GM18502 (cell line): ENCODE measurements around the gene PRKG1.

Source experiments
- ATAC-seq: cut with Tn5 transposase; IDR thresholded peaks from one replicate; pipeline ENCODE4 v1.9.1; 2021; ENCODE audit warnings: mild to moderate bottlenecking; ENCODE audit not compliant: unreplicated experiment, poor library complexity

Gene PRKG1

DNA sequence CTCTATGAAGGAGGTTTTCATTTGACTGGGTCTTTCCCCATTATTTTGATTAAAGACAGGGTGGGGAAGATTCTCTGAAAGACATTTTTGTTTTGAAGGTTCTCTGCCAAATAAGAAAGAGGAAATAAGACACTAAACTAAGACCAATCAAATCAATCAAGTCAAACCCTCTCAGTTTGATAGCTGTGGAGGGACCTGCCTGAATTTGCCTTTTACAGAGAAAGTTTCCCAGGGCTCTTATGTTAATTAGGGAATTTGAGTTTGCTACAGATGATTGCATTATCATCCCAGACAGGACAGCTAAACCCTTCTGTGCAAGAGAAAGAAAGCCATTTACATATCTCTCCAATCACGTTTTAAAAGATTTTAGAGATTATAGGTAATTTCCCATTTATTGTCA lies 545.1 kb downstream of the PRKG1 start:
- ATAC-seq, result no peak

GRCh38 chr10:51620131-51620530 lies 545.8 kb downstream of the PRKG1 start:
- ATAC-seq, result peak; percentile 49

GRCh38 chr10:51624013-51624412 lies 549.7 kb downstream of the PRKG1 start:
- ATAC-seq, result no peak

- ATAC-seq, result no peak
These were observed 555.8 kb downstream of the PRKG1 start for GRCh38 chr10:51629934-51630639.

DNA sequence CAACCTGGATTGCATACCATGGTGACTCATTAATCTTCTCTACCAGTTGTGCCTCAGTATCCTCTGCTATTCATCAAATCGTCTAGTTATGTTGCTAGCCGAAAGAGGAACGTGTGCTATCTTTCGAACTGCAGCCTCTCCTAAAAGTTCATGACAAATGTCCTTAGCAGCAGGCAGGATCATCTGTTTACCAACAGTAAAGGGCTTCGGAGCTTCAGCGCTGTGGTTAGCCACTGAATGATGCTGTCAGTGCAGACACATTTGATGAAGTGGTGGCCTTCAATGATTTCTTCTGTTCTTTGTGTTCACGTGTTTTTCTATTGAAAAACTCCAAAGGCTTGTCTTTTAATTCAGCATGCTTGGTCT lies 556.3 kb downstream of the PRKG1 start:
- no peak for ATAC-seq

DNA sequence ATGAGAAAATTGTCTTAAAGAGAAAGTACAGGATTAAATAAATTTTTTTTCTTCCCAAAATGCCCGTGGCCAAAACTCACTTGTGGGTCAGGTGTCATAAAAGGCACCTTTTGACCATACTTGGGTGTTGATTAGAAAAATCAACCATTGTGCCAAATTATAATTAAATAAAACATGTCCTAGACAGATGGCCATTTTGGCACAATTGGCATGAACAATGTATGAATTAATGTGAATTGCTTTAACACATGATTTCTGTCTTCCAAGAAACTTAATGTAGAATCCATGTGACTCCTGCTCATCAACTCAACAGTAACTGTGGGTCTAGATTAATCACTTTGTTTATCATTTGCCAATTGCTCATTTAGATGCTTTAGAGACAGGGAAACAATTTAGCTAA lies 561.1 kb downstream of the PRKG1 start:
- ATAC-seq, result no peak

DNA sequence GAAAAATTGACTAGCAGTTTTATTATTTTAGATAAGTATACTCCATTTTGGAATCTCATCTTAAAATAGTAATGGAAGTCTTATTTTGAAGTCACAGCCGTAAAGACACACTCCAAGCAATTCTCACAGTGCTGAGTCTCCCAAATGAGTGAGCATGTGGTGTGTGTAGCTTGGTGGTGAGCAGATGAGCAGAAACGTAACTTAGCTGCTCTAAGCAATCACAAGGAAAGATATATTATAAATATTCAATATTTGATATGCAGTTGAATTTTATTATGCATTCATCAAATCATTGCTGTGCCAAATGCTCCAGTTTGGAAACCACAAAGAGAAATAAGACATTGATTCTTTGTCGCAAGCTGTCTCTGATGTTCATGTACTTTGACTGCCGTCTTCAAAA lies 563.9 kb downstream of the PRKG1 start:
- no peak for ATAC-seq

GRCh38 chr10:51638737-51639136 lies 564.5 kb downstream of the PRKG1 start:
- no peak for ATAC-seq

DNA sequence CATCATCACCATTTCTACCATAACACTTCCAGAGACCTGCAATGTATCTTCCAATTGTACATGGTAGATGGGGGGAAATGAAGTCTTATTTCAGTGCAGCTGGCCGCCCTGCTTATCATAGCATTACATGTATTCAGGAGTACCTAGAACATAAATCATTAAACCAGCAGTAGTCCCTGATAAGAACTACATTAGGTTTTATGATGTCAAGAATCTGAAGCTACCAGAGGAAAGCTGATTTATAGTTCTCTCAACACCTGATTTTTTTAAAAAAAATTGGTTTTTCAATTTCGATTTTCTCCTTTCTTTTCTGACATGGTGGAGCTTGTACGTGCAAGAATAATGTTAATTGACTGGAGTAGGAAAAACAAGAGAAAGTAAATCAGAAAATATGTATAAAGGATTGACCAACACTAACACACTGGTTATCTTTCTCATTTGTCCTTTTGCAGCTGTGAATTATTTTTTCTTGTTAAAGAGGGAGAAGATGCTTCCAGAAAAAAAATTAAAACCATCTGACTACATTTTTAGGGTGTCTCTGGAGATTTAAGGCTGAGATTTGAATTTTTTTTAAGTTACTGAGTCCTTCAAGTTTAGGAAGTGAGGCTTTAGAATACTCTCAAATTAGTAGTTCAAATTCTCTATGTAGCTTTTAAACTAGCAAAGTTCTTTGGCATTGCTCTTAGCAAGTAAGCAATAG lies 566.0 kb downstream of the PRKG1 start:
- ATAC-seq, result no peak

- no peak for ATAC-seq
These were observed 568.3 kb downstream of the PRKG1 start for GRCh38 chr10:51642581-51642980.

DNA sequence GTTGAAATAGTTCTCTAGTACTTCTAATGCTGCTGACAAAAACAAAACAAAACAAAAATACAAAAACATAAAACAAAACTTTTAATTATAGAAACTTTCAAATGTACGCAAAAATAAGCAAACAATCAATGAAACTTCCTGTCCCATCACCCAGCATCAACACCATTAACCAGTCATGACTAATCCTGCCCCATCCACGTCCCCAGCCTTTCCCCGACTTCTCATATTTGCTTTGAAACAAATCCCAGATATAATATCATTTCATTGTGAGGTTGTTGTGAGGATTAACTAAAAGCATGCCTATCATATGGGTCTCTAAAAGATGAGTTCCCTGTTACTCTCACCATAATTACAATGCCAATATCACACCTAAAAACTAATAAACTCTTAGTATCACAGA lies 569.4 kb downstream of the PRKG1 start:
- no peak for ATAC-seq

DNA sequence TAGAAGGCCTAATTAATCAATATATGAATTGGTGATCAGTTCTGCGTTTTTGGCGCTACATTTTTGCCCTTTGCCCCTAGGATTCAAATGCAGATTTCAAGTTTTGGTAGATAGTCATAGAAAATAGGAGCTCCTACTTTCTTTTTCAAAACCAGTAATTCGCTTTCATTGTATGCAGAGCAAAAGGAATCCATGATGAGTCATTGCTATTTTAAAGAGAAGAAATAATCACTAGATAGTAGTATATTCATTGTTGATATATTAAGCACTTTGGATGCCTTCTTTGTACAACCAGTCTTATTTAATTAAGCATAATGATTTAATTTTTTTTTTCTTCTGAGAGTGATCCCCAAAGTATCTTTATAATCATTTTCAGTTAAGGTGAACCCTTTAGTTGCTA lies 574.8 kb downstream of the PRKG1 start:
- ATAC-seq, result no peak

- ATAC-seq, result no peak
These were observed 576.8 kb downstream of the PRKG1 start for GRCh38 chr10:51651063-51651462.

- no peak for ATAC-seq
These were observed 578.7 kb downstream of the PRKG1 start for GRCh38 chr10:51653025-51653424.

DNA sequence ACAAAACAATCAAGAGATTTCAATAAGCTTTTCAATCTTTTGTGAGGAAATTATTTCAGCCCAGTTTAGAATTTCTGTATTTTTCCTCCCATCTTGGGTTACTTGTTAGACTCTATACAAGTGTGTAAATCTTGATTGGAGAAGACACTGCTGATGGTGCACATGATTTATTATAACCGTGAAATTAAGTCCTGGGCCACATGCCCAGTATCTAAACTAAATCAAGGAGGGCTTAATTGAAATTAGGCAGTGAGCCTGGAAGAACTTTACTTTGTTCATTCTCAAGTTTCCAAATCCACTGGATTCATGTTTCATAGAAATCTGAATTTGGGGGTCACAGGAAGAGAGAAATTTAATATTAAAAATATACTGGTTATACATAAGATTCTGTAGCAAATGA lies 580.6 kb downstream of the PRKG1 start:
- no peak for ATAC-seq

- ATAC-seq, result no peak
These were observed 582.2 kb downstream of the PRKG1 start for GRCh38 chr10:51656503-51656902.

DNA sequence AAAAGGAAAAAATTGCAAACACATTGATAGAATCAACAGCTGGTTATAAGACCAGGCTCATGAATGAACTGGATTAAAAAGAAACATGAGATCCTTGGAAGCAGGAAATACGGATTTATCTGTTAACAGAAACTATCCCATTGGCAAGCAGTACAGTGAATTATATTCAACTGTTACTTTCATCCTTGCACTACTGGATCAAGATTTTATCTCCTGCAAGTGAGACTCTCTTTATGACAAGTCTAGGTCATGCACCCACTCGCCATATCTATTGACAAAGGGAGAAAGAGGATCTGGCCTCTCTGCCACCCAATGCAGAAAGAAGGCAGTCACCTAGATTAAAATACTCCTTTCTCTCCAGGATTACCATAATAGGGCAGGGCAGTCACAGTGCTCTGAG lies 583.7 kb downstream of the PRKG1 start:
- ATAC-seq, result no peak

DNA sequence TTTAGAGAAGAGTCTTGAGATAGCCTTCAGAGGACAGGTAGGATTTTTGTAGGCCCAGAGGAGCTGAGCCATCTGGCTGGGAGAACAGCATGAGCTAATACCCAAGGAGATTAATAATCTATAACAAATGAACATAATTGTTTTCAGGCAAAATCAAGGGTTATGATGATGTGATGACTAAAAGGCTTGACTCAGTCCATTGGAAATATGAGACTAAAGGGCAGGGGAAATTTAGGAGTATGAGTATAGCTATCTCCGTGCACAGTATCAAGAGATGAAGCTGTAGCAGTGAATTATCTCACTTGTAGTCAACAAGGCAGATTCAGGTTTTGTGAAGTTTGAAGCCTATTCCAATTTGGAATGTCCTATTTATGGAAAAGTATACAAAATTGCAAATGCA lies 585.1 kb downstream of the PRKG1 start:
- no peak for ATAC-seq

- no peak for ATAC-seq
These were observed 588.8 kb downstream of the PRKG1 start for GRCh38 chr10:51663086-51663485.

- ATAC-seq, result no peak
These were observed 592.2 kb downstream of the PRKG1 start for GRCh38 chr10:51666456-51666855.

GRCh38 chr10:51667678-51668335 lies 593.5 kb downstream of the PRKG1 start:
- no peak for ATAC-seq

GRCh38 chr10:51668336-51668689 lies 594.0 kb downstream of the PRKG1 start:
- no peak for ATAC-seq
